IMR-90 (cell line): Measurements from ENCODE around the gene METRNL.

Experiments used
- CTCF ChIP-seq: conservative IDR thresholded peaks from 2 replicates; pipeline ENCODE4 v1.5.1; 2012; ENCODE audit warnings: mild to moderate bottlenecking, low read depth, low read length, improper control_type of control experiment
- POLR2A ChIP-seq: IDR thresholded peaks from 2 replicates; pipeline ENCODE4 v1.6.1; 2012; ENCODE audit warnings: mild to moderate bottlenecking, low read depth, low read length
- RAD21 ChIP-seq: IDR thresholded peaks from 2 replicates; pipeline ENCODE4 v1.6.1; 2012; ENCODE audit warnings: low read length, improper control_type of control experiment
- RCOR1 ChIP-seq: IDR thresholded peaks from 2 replicates; pipeline ENCODE4 v1.6.1; 2012; ENCODE audit warnings: mild to moderate bottlenecking, low read length, improper control_type of control experiment; ENCODE audit not compliant: insufficient replicate concordance
- RFX5 ChIP-seq: IDR thresholded peaks from 2 replicates; pipeline ENCODE4 v1.8.0; 2012; ENCODE audit warnings: low read depth, mild to moderate bottlenecking, low read length, moderate library complexity
- TF ChIP-seq, protein P1 (sequence below): fragments of 150-350 bp; IDR thresholded peaks from 2 replicates; pipeline ENCODE4 v1.6.1; 2017; ENCODE audit warnings: mild to moderate bottlenecking, antibody characterized with exemption, low read length, low read depth

- TF ChIP-seq CTCF (no peak), RAD21 (no peak), POLR2A (no peak), RFX5 (no peak), RCOR1 (no peak)
- TF ChIP-seq, protein P1, sequence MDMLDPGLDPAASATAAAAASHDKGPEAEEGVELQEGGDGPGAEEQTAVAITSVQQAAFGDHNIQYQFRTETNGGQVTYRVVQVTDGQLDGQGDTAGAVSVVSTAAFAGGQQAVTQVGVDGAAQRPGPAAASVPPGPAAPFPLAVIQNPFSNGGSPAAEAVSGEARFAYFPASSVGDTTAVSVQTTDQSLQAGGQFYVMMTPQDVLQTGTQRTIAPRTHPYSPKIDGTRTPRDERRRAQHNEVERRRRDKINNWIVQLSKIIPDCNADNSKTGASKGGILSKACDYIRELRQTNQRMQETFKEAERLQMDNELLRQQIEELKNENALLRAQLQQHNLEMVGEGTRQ = no peak
These were observed 19.7 kb downstream of the METRNL start for GRCh38 chr17:83099086-83099555.
